Bronchial epithelial cell (primary cell): Measurements from ENCODE around the gene COL26A1. TPM values are rescaled to one million over a fixed set of nuclear protein-coding genes. Genes with fewer than 3 reads are reported as not detected.
A peak's percentile ranks its signal among the peaks of the same experiment; 100 is the strongest.

Source experiments
- DNase-seq: peaks from one replicate; pipeline ENCODE4 v3.0.0-alpha.2; 2010; ENCODE audit warnings: low read depth
- FAIRE-seq: peaks from 2 replicates; lab custom pipeline; 2011; peaks lifted over from hg19 to GRCh38; lab: Jason Lieb, UNC
- H3K27me3 ChIP-seq: 2 replicates; pipeline ENCODE4 v1.5.1; 2011; ENCODE audit warnings: low read length; ENCODE audit not compliant: control insufficient read depth, insufficient read depth
- H3K36me3 ChIP-seq: 2 replicates; pipeline ENCODE4 v1.5.1; 2011; ENCODE audit warnings: low read length; ENCODE audit not compliant: control insufficient read depth, insufficient read depth
- H3K4me3 ChIP-seq: 2 replicates; pipeline ENCODE4 v1.5.1; 2011; ENCODE audit warnings: mild to moderate bottlenecking, low read depth, low read length, control low read depth
- total RNA-seq: library from RNA; depleted of rRNA; stranded (reverse); fragments of >200 nt; gene quantifications from 2 replicates; pipeline ENCODE4 v1.2.1, GENCODE V29; 2014
- TF ChIP-seq, protein P1 (sequence below): IDR thresholded peaks from 2 replicates; pipeline ENCODE4 v1.5.1; 2011; ENCODE audit warnings: mild to moderate bottlenecking, moderate library complexity, low read length, control low read depth, inconsistent platforms; ENCODE audit not compliant: insufficient read depth, severe bottlenecking

The COL26A1 gene
- total RNA-seq, 1 donor from 2014 or later, result not detected

DNA sequence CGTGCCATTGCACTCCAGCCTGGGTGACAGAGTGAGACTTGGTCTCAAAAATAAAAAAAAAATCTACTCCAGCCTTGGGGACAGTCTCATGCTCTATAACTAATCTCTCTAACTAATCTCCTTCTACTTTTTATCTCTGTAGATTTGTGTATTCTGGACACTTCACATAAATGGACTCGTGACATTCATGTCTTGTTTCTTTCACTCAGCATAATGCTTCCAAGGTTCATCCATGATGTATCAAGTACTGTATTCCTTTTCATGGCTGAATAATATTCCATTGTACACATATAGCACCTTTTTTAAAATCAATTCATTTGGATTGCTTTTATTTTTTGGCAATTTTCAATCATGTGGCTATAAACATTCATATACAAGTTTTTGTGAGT is 9.8 kb upstream of the COL26A1 start:
- no peak for DNase-seq
- no peaks in the 10 kb centered on the region for H3K27me3 ChIP-seq
- TF ChIP-seq, protein P1, sequence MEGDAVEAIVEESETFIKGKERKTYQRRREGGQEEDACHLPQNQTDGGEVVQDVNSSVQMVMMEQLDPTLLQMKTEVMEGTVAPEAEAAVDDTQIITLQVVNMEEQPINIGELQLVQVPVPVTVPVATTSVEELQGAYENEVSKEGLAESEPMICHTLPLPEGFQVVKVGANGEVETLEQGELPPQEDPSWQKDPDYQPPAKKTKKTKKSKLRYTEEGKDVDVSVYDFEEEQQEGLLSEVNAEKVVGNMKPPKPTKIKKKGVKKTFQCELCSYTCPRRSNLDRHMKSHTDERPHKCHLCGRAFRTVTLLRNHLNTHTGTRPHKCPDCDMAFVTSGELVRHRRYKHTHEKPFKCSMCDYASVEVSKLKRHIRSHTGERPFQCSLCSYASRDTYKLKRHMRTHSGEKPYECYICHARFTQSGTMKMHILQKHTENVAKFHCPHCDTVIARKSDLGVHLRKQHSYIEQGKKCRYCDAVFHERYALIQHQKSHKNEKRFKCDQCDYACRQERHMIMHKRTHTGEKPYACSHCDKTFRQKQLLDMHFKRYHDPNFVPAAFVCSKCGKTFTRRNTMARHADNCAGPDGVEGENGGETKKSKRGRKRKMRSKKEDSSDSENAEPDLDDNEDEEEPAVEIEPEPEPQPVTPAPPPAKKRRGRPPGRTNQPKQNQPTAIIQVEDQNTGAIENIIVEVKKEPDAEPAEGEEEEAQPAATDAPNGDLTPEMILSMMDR, result no peak
- no peak for FAIRE-seq
- no peaks in the 10 kb centered on the region for H3K36me3 ChIP-seq
- H3K4me3 ChIP-seq, result no peak overlapping the region

DNA sequence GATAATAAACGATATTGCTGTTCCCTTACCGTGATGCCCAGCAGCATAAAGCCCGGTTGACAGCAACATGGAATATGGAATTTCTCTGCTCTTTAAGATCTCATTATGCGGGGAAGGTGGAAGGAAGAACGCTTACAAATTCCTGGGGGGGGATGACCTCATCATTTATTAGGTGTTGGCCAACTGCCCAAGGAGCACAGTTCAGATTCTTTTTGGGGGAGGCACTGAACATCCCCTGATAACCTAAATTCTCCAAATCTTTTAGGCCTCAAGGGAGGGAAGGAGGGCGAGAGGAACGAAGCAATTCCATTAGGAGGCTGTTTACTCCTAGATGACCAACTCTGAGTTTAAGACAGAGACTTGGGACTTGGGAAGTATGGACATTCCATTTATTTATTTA is 5.2 kb upstream of the COL26A1 start:
- TF ChIP-seq, protein P1, result no peak
- no peak for FAIRE-seq
- Histone ChIP-seq H3K27me3 (peaks cover 3% of the 10 kb centered on the region), H3K4me3 (no peak overlapping the region), H3K36me3 (no peaks in the 10 kb centered on the region)
- DNase-seq, result no peak

DNA sequence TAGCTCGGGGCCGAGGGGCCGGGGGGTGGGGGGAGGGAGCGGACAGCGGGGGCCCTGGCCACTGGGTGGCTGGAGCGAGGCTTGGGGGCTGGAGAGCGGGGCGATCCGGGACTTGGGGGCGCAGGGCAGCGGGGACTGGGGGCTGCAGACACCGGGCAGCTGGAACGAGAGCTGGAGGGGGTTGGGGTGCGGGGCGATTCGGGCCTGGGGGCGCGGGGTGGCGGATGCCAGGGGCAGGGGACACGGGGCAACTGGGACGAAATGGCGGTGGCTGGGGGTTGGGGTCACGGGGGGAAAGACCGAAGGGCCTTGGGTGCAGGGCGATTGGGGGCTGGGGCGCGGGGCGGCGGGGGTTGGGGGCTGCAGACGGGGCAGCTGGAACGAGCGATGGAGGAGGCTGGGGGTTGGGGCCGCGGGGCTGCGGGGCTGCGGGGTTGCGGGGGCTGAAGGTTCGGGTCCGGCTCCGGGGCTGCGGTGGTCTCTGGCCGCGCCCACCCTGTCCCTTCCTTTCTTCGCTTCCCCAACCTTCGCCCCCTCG is 590 bp downstream of the COL26A1 start:
- FAIRE-seq (no peak), DNase-seq (no peak)
- TF ChIP-seq, protein P1, result no peak
- Histone ChIP-seq H3K27me3 (peaks cover 7% of the 10 kb centered on the region), H3K36me3 (no peaks in the 10 kb centered on the region), H3K4me3 (no peak overlapping the region)

DNA sequence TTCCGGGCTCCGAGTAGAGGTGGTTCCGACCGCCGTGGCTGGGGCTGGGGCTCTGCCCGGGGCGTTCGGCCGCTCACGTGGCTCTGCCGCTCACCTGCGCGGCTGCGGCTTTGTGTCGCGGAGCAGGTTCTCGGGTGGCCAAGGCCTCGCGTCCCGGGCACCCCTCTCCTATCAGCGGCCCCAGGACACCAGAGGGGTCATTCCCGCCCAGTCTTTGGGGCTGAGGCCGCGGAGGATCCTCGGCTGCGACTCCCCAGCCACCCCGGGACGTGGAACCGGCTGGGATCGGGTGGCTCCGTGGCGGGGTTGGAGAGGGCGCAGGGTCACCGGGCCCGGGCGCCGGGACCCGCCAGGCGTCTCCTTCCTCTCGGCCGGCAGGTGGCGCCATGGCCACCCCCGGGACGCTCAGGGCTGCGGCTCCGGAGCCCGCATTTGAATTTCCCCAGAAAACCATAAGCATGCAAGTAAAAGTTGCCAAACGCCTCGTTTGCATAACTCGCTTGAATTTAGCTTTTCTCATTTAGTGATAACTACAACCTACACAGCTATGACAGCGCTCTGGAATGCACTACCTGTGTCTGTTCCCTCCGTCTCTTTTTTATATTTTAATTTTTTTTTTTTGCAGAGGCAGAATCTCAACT is 1.2 kb downstream of the COL26A1 start:
- H3K27me3 ChIP-seq, result peaks cover 7% of the 10 kb centered on the region
- FAIRE-seq (no peak), DNase-seq (peak; percentile 12)
- H3K4me3 ChIP-seq, result peak overlapping the region; percentile 24
- no peaks in the 10 kb centered on the region for H3K36me3 ChIP-seq
- TF ChIP-seq, protein P1, result peak; percentile 94

DNA sequence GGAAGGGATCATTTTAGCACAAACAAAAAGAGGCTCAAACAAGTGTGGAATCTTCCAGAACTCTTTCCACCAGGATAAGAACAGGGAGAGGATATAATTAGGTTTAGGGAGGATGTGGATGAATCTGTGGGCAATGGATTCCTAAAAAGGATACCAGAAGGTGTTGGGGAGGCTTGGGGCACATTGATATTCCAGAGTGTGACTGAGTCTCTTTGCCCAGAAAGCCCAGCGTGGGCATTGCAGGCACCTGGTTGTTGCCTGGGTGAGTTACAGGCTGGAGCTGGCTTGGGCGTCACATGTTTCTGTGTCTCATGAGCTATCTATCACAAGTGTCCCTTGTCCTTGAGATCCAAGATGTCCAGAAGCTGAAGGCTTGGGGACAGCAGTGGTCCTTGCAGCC is 3.3 kb downstream of the COL26A1 start:
- FAIRE-seq (no peak), DNase-seq (no peak)
- Histone ChIP-seq H3K27me3 (peaks cover 7% of the 10 kb centered on the region), H3K4me3 (no peak overlapping the region), H3K36me3 (no peaks in the 10 kb centered on the region)
- TF ChIP-seq, protein P1, result no peak
